Mesothelial cell of epicardium (in vitro differentiated cells): ENCODE results near the gene CYB561. TPM values are rescaled to one million over a fixed set of nuclear protein-coding genes. Genes with fewer than 3 reads are reported as not detected.

Source experiments
- DNase-seq, 2 experiments: peaks; one replicate each; pipeline ENCODE4 v3.0.0; 2021; ENCODE audit warnings: low spot score in 2 of 2; ENCODE audit not compliant: unreplicated experiment in 2 of 2
- H3K27ac Mint-ChIP-seq: 2 replicates; pipeline ENCODE4 v1.8.0; 2021; ENCODE audit warnings: mixed read lengths
- H3K27me3 Mint-ChIP-seq: 2 replicates; pipeline ENCODE4 v1.8.0; 2021; ENCODE audit warnings: low read depth, mixed read lengths
- H3K36me3 Mint-ChIP-seq: 2 replicates; pipeline ENCODE4 v1.8.0; 2021; ENCODE audit warnings: mixed read lengths
- H3K4me1 Mint-ChIP-seq: 2 replicates; pipeline ENCODE4 v1.8.0; 2021; ENCODE audit warnings: mixed read lengths
- H3K4me3 Mint-ChIP-seq: 2 replicates; pipeline ENCODE4 v1.8.0; 2021; ENCODE audit warnings: mild to moderate bottlenecking, moderate library complexity, mixed read lengths
- H3K9me3 Mint-ChIP-seq: 2 replicates; pipeline ENCODE4 v1.8.0; 2021; ENCODE audit warnings: mixed read lengths
- CTCF ChIP-seq: fragments of 200-600 bp; sonication (generic); IDR thresholded peaks from one replicate; pipeline ENCODE4 v1.5.0; 2021; ENCODE audit warnings: antibody characterized with exemption; ENCODE audit not compliant: unreplicated experiment
- total RNA-seq: library from RNA; stranded (reverse); gene quantifications from 3 replicates; pipeline ENCODE4 v1.2.1, GENCODE V29; 2021

The CYB561 gene
- total RNA-seq, 1 donor from 2014 or later, result 21.5 TPM

- no peak overlapping the region for H3K4me3 Mint-ChIP-seq
- no peak overlapping the region for H3K27ac Mint-ChIP-seq
- peaks cover 41% of the 10 kb centered on the region for H3K36me3 Mint-ChIP-seq
- DNase-seq, result no peak
- H3K27me3 Mint-ChIP-seq, result no peaks in the 10 kb centered on the region
- H3K9me3 Mint-ChIP-seq, result no peaks in the 10 kb centered on the region
- no peak for TF ChIP-seq CTCF
- peaks cover 10% of the 10 kb centered on the region for H3K4me1 Mint-ChIP-seq
Measured at GRCh38 chr17:63395075-63395805, 50.9 kb downstream of the CYB561 start.

- no peaks in the 10 kb centered on the region for H3K9me3 Mint-ChIP-seq
- no peak overlapping the region for H3K4me3 Mint-ChIP-seq
- H3K36me3 Mint-ChIP-seq, result peaks cover 32% of the 10 kb centered on the region
- no peaks in the 10 kb centered on the region for H3K4me1 Mint-ChIP-seq
- no peak overlapping the region for H3K27ac Mint-ChIP-seq
- H3K27me3 Mint-ChIP-seq, result no peaks in the 10 kb centered on the region
- DNase-seq, result no peak
- TF ChIP-seq CTCF, result no peak
Measured at GRCh38 chr17:63390090-63390489, 56.0 kb downstream of the CYB561 start.

- no peak for TF ChIP-seq CTCF
- no peak for DNase-seq
- Mint-ChIP-seq H3K4me3 (no peak overlapping the region), H3K27ac (no peak overlapping the region), H3K27me3 (no peaks in the 10 kb centered on the region), H3K9me3 (no peaks in the 10 kb centered on the region), H3K36me3 (peaks cover 29% of the 10 kb centered on the region), H3K4me1 (peaks cover under 1% of the 10 kb centered on the region)
Measured at GRCh38 chr17:63387656-63388340, 58.3 kb downstream of the CYB561 start.

GRCh38 chr17:63382826-63383225 lies 63.3 kb downstream of the CYB561 start:
- H3K27ac Mint-ChIP-seq, result peak overlapping the region; percentile 11
- DNase-seq, result no peak

More at GRCh38 chr17:63382826-63383225, 63.3 kb downstream of the CYB561 start:
- Mint-ChIP-seq H3K27me3 (no peaks in the 10 kb centered on the region), H3K36me3 (peaks cover 22% of the 10 kb centered on the region), H3K9me3 (peaks cover 1% of the 10 kb centered on the region), H3K4me1 (peaks cover 10% of the 10 kb centered on the region), H3K4me3 (no peak overlapping the region)
- no peak for TF ChIP-seq CTCF

Other genes starting within 250 kb of the CYB561 start
- 2.4 to 2.9 TPM (median 2.6 TPM) in 3 replicates for gene ACE, start 30.8 kb upstream of the CYB561 start, total RNA-seq
- 0.16 TPM in 1 of 3 replicates, not detected in the others for gene KCNH6, start 77.1 kb upstream of the CYB561 start, total RNA-seq
- 144 to 155 TPM (median 149 TPM) in 3 replicates for gene DCAF7, start 104.2 kb upstream of the CYB561 start, total RNA-seq
- gene TACO1, start 154.6 kb upstream of the CYB561 start, total RNA-seq, result 14.2 to 18.9 TPM (median 16.2 TPM) in 3 replicates
- 23.1 to 24.0 TPM (median 23.4 TPM) in 3 replicates for gene MAP3K3, start 176.1 kb upstream of the CYB561 start, total RNA-seq